Measurements from ENCODE around the gene SMPDL3B.
A peak's percentile ranks its signal among the peaks of the same experiment; 100 is the strongest.

SMPDL3B gene

DNA sequence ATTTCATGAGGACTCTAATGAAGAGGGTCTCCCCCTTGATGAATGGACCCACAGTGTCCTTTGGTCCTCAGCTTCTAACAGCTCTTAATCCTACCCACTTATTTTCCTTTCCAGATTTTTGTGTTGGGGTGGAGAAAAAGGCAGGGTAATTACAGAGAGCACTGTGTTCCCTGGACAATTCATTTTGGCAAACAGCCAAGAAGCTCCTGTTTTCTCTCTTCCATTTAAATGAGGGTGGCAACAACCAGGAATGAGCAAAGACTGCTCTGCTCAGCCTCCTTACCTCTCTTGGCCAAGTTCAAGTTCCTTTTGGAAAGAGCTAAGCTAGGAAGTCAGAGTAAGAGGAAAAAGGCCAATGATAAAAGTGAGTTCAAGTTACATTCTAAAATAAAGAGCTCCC is 36.9 kb downstream of the SMPDL3B start:
- DNase-seq (ENCODE audit: low spot score), result no peak
- TF ChIP-seq, protein P1, sequence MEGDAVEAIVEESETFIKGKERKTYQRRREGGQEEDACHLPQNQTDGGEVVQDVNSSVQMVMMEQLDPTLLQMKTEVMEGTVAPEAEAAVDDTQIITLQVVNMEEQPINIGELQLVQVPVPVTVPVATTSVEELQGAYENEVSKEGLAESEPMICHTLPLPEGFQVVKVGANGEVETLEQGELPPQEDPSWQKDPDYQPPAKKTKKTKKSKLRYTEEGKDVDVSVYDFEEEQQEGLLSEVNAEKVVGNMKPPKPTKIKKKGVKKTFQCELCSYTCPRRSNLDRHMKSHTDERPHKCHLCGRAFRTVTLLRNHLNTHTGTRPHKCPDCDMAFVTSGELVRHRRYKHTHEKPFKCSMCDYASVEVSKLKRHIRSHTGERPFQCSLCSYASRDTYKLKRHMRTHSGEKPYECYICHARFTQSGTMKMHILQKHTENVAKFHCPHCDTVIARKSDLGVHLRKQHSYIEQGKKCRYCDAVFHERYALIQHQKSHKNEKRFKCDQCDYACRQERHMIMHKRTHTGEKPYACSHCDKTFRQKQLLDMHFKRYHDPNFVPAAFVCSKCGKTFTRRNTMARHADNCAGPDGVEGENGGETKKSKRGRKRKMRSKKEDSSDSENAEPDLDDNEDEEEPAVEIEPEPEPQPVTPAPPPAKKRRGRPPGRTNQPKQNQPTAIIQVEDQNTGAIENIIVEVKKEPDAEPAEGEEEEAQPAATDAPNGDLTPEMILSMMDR (IDR thresholded peaks at IDR 0.05; ENCODE audit: extremely low read depth, missing control alignments), result no peak

GRCh38 chr1:27972141-27972540 is 37.3 kb downstream of the SMPDL3B start:
- TF ChIP-seq, protein P1 (IDR thresholded peaks at IDR 0.05; ENCODE audit: extremely low read depth, missing control alignments), result no peak
- DNase-seq (ENCODE audit: low spot score), result no peak

GRCh38 chr1:27973771-27974416 is 39.1 kb downstream of the SMPDL3B start:
- DNase-seq (ENCODE audit: low spot score), result no peak
- TF ChIP-seq, protein P1 (IDR thresholded peaks at IDR 0.05; ENCODE audit: extremely low read depth, missing control alignments), result no peak

DNA sequence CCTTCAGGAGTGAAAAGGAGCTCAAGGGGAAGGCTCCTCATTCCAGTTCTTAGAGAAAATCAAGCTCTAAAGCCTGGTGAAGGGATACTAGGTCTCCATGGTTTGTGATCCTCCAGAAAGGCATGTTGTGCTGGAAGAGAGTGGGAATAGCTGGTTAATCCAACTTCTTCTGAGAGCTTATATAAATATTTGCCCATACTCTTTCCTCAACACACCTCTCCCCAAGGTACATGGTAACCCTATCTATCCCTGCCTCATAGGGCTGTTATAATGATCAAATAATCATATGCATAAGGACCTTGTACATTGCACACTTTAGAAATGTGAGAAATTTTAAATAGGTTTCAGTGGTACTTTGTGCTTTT is 39.6 kb downstream of the SMPDL3B start:
- no peak for DNase-seq (ENCODE audit: low spot score)
- TF ChIP-seq, protein P1 (IDR thresholded peaks at IDR 0.05; ENCODE audit: extremely low read depth, missing control alignments), result no peak

DNA sequence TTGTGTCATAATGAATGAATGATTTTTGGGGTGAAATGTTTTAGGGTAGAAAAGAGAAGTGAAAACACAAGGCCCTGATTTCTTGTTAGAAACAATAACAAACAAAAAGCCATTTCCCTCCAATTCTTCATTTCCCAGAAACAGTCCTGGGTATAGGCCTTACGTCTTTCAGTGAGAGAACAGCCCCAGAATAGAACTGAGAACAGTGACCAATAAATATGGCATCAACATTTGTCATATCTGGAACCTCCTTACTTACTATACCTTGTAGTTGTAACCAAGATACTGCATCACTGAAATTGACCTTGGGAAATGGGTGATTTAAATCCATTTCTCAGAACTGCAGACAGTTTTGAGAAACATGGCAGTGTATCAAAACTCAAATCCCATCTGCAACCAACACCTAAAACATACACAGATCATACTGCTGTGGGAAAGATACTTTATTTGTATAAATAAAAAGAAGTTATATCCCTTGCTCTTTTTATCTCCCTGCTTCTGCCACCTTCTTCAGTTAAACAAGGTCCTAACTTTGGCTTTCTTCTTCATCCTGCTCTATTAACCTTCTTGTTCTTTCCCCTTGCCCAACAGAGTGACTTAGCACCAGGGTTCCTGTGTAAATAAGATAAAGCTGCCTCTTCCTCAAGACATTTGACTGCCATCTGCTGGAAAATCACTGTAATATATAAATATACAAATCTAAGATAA is 44.5 kb downstream of the SMPDL3B start:
- TF ChIP-seq, protein P1 (IDR thresholded peaks at IDR 0.05; ENCODE audit: extremely low read depth, missing control alignments), result no peak
- DNase-seq (ENCODE audit: low spot score), result peak; percentile 40

GRCh38 chr1:27979859-27980201 is 45.0 kb downstream of the SMPDL3B start:
- DNase-seq (ENCODE audit: low spot score), result no peak
- TF ChIP-seq, protein P1 (IDR thresholded peaks at IDR 0.05; ENCODE audit: extremely low read depth, missing control alignments), result no peak

- TF ChIP-seq, protein P1 (IDR thresholded peaks at IDR 0.05; ENCODE audit: extremely low read depth, missing control alignments), result no peak
- no peak for DNase-seq (ENCODE audit: low spot score)
Measured at GRCh38 chr1:27980216-27980845, 45.5 kb downstream of the SMPDL3B start.

Data from GM20000 (cell line).